IMR-90 (cell line): ENCODE results near the gene DNAJB8. TPM values are rescaled to one million over a fixed set of nuclear protein-coding genes. Genes with fewer than 3 reads are reported as not detected.

ENCODE experiments used
- ATAC-seq: fragments of 200-7000 bp; cut with Tn5 transposase; 2 replicates; pipeline ENCODE4 v1.9.1; 2020; ENCODE audit warnings: low read depth, mild to moderate bottlenecking, moderate library complexity
- BruUV-seq: library from RNA; stranded (reverse); fragments of 400-500 nt; replicated peaks from 2 replicates; lab custom pipeline; 2021; lab: Mats Ljungman, UMichigan
- CTCF ChIA-PET: fragments of 300-600 bp; formaldehyde crosslinking; extraction: SDS; loops from one replicate; lab custom pipeline; 2021; ENCODE audit warnings: antibody characterized with exemption; lab: Yijun Ruan, JAX
- POLR2A ChIA-PET: fragments of 300-600 bp; sonication (Branson Sonifier 250); formaldehyde crosslinking; loops from one replicate; lab custom pipeline; 2022; ENCODE audit warnings: antibody characterized with exemption; ENCODE audit not compliant: unreplicated experiment; lab: Charles Lee
- DNase-seq: peaks from one replicate; pipeline ENCODE4 v3.0.0; 2013
- H2AFZ ChIP-seq: replicated peaks from 2 replicates; pipeline ENCODE3; 2013; ENCODE audit warnings: low read length, mild to moderate bottlenecking; ENCODE audit not compliant: poor library complexity
- H2AK5ac ChIP-seq: 2 replicates; pipeline ENCODE4 v1.6.1; 2013; ENCODE audit warnings: low read depth, low read length, inconsistent platforms
- H2AK9ac ChIP-seq: replicated peaks from 2 replicates; pipeline ENCODE3; 2013; ENCODE audit warnings: mild to moderate bottlenecking, low read depth, low read length, moderate library complexity; ENCODE audit not compliant: poor library complexity
- H2BK120ac ChIP-seq: 2 replicates; pipeline ENCODE4 v1.6.1; 2013; ENCODE audit warnings: low read depth, low read length, inconsistent platforms
- H2BK15ac ChIP-seq: 3 replicates; pipeline ENCODE4 v1.6.1; 2013; ENCODE audit warnings: low read depth, low read length, inconsistent platforms
- H2BK20ac ChIP-seq: 2 replicates; pipeline ENCODE4 v1.6.1; 2013; ENCODE audit warnings: low read depth, mild to moderate bottlenecking, inconsistent platforms, low read length, moderate library complexity
- H2BK5ac ChIP-seq: 2 replicates; pipeline ENCODE4 v1.6.1; 2013; ENCODE audit warnings: mild to moderate bottlenecking, low read depth, low read length, inconsistent platforms; ENCODE audit not compliant: poor library complexity, severe bottlenecking
- H3K14ac ChIP-seq: replicated peaks from 2 replicates; pipeline ENCODE4 v1.6.1; 2013; ENCODE audit warnings: low read depth, low read length, inconsistent platforms
- H3K18ac ChIP-seq: 2 replicates; pipeline ENCODE4 v1.6.1; 2013; ENCODE audit warnings: low read depth, low read length, control low read depth
- H3K23ac ChIP-seq: 2 replicates; pipeline ENCODE4 v1.6.1; 2013; ENCODE audit warnings: low read depth, low read length, inconsistent platforms
- H3K27ac ChIP-seq: 2 replicates; pipeline ENCODE4 v1.5.1; 2013; ENCODE audit warnings: mild to moderate bottlenecking, control low read depth, low read length; ENCODE audit not compliant: insufficient read depth
- H3K27me3 ChIP-seq: 2 replicates; pipeline ENCODE4 v1.6.1; 2013; ENCODE audit warnings: low read length; ENCODE audit not compliant: control insufficient read depth, insufficient read depth
- H3K36me3 ChIP-seq: 2 replicates; pipeline ENCODE4 v1.6.1; 2013; ENCODE audit warnings: low read length, mixed read lengths; ENCODE audit not compliant: control insufficient read depth, insufficient read depth
- H3K4ac ChIP-seq: 2 replicates; pipeline ENCODE4 v1.6.1; 2013; ENCODE audit warnings: low read depth, low read length, inconsistent platforms
- H3K4me1 ChIP-seq: 2 replicates; pipeline ENCODE4 v1.6.1; 2013; ENCODE audit warnings: low read length, mixed read lengths; ENCODE audit not compliant: control insufficient read depth, insufficient read depth
- H3K4me2 ChIP-seq: 2 replicates; pipeline ENCODE4 v1.6.1; 2013; ENCODE audit warnings: low read depth, mild to moderate bottlenecking, control low read depth, low read length, moderate library complexity
- H3K4me3 ChIP-seq: 2 replicates; pipeline ENCODE4 v1.5.1; 2013; ENCODE audit warnings: low read depth, mild to moderate bottlenecking, control low read depth, low read length, moderate library complexity; ENCODE audit not compliant: insufficient read depth
- H3K56ac ChIP-seq: 2 replicates; pipeline ENCODE4 v1.6.1; 2013; ENCODE audit warnings: low read length, inconsistent platforms; ENCODE audit not compliant: insufficient read depth; ENCODE audit errors: extremely low read depth
- H3K79me1 ChIP-seq, 2 experiments: 2 replicates each; pipeline ENCODE4 v1.6.1; 2013; ENCODE audit warnings: low read length in 2 of 2, inconsistent platforms in 1 of 2, low read depth in 1 of 2
- H3K9ac ChIP-seq: 2 replicates; pipeline ENCODE4 v1.6.1; 2013; ENCODE audit warnings: low read depth, low read length, control low read depth
- H3K9me1 ChIP-seq: 2 replicates; pipeline ENCODE4 v1.6.1; 2013; ENCODE audit warnings: low read length, inconsistent platforms; ENCODE audit not compliant: insufficient read depth
- H3K9me3 ChIP-seq: 2 replicates; pipeline ENCODE4 v1.6.1; 2013; ENCODE audit warnings: low read length; ENCODE audit not compliant: control insufficient read depth, insufficient read depth
- H4K20me1 ChIP-seq: 2 replicates; pipeline ENCODE4 v1.6.1; 2013; ENCODE audit warnings: low read length, inconsistent platforms; ENCODE audit not compliant: insufficient read depth
- H4K5ac ChIP-seq: 2 replicates; pipeline ENCODE4 v1.6.1; 2013; ENCODE audit warnings: mild to moderate bottlenecking, low read depth, low read length, control low read depth
- H4K8ac ChIP-seq, 2 experiments: 2 replicates each; pipeline ENCODE4 v1.6.1; 2013; ENCODE audit warnings: low read depth in 2 of 2, low read length in 2 of 2, control low read depth in 1 of 2, inconsistent platforms in 1 of 2
- H4K91ac ChIP-seq: 2 replicates; pipeline ENCODE4 v1.6.1; 2013; ENCODE audit warnings: low read depth, low read length, inconsistent platforms; ENCODE audit not compliant: insufficient read depth
- BHLHE40 ChIP-seq: fragments of 150-350 bp; IDR thresholded peaks from 2 replicates; pipeline ENCODE4 v1.6.1; 2016; ENCODE audit warnings: mild to moderate bottlenecking, low read depth, low read length
- CEBPB ChIP-seq: IDR thresholded peaks from 2 replicates; pipeline ENCODE4 v1.6.1; 2012; ENCODE audit warnings: low read depth, low read length, improper control_type of control experiment
- CHD1 ChIP-seq: IDR thresholded peaks from 2 replicates; pipeline ENCODE4 v1.6.1; 2012; ENCODE audit warnings: low read depth, low read length, improper control_type of control experiment
- CTCF ChIP-seq: conservative IDR thresholded peaks from 2 replicates; pipeline ENCODE4 v1.5.1; 2012; ENCODE audit warnings: mild to moderate bottlenecking, low read depth, low read length, improper control_type of control experiment
- ELK1 ChIP-seq: fragments of 150-350 bp; IDR thresholded peaks from 2 replicates; pipeline ENCODE4 v1.6.1; 2016; ENCODE audit warnings: low read depth, mild to moderate bottlenecking, low read length, moderate library complexity, borderline replicate concordance
- FOS ChIP-seq: fragments of 150-350 bp; IDR thresholded peaks from 2 replicates; pipeline ENCODE4 v1.6.1; 2016; ENCODE audit warnings: low read depth, low read length
- MAFK ChIP-seq: IDR thresholded peaks from 2 replicates; pipeline ENCODE4 v1.6.1; 2012; ENCODE audit warnings: low read depth, low read length, improper control_type of control experiment
- MAZ ChIP-seq: IDR thresholded peaks from 2 replicates; pipeline ENCODE4 v1.6.1; 2012; ENCODE audit warnings: low read depth, mild to moderate bottlenecking, low read length, improper control_type of control experiment, moderate library complexity, borderline replicate concordance
- MXI1 ChIP-seq: IDR thresholded peaks from 2 replicates; pipeline ENCODE4 v1.6.1; 2012; ENCODE audit warnings: low read depth, mild to moderate bottlenecking, low read length, moderate library complexity, borderline replicate concordance
- NFE2L2 ChIP-seq: fragments of 150-350 bp; IDR thresholded peaks from 2 replicates; pipeline ENCODE4 v1.6.1; 2016; ENCODE audit warnings: low read depth, mild to moderate bottlenecking, low read length
- POLR2A ChIP-seq: IDR thresholded peaks from 2 replicates; pipeline ENCODE4 v1.6.1; 2012; ENCODE audit warnings: mild to moderate bottlenecking, low read depth, low read length
- RAD21 ChIP-seq: IDR thresholded peaks from 2 replicates; pipeline ENCODE4 v1.6.1; 2012; ENCODE audit warnings: low read length, improper control_type of control experiment
- RCOR1 ChIP-seq: IDR thresholded peaks from 2 replicates; pipeline ENCODE4 v1.6.1; 2012; ENCODE audit warnings: mild to moderate bottlenecking, low read length, improper control_type of control experiment; ENCODE audit not compliant: insufficient replicate concordance
- RFX5 ChIP-seq: IDR thresholded peaks from 2 replicates; pipeline ENCODE4 v1.8.0; 2012; ENCODE audit warnings: low read depth, mild to moderate bottlenecking, low read length, moderate library complexity
- SMC3 ChIP-seq: fragments of 150-350 bp; IDR thresholded peaks from 2 replicates; pipeline ENCODE4 v1.6.1; 2016; ENCODE audit warnings: low read depth, mild to moderate bottlenecking, antibody characterized with exemption, low read length, moderate library complexity
- USF2 ChIP-seq: fragments of 150-350 bp; IDR thresholded peaks from 2 replicates; pipeline ENCODE4 v1.6.1; 2017; ENCODE audit warnings: mild to moderate bottlenecking, antibody characterized with exemption, low read length, low read depth
- WGBS, 2 experiments: methylation state at CpG; one replicate each; pipeline versions ENCODE4 v1.1.5 to v1.1.7; 2013; ENCODE audit warnings: missing lambda C conversion rate in 2 of 2; ENCODE audit not compliant: insufficient read length in 1 of 2; ENCODE audit errors: extremely low coverage in 2 of 2; 5-methylcytosine and 5-hydroxymethylcytosine counted together
- dilution Hi-C: fragments of 300-500 bp; cut with HindIII; formaldehyde crosslinking; loops from one replicate; pipeline ENCODE4 v1.14.3; 2018; ENCODE audit warnings: low sequenced_read_pairs; ENCODE audit not compliant: unreplicated experiment
- in situ Hi-C: fragments of 300-500 bp; cut with MboI; formaldehyde crosslinking; loops from 3 replicates; pipeline ENCODE4 v1.14.3; 2019; ENCODE audit warnings: low sequenced_read_pairs, inconsistent platforms, mixed read lengths
- intact Hi-C: fragments of 100-400 bp; cut with micrococcal nuclease; formaldehyde crosslinking; loops from 2 replicates; pipeline ENCODE4 v1.10.0; 2022
- polyA plus RNA-seq, 3 experiments: library from polyadenylated mRNA; depleted of rRNA; stranded (reverse); fragments of >200 nt; gene quantifications; 2 replicates each; pipeline ENCODE4 v1.2.3, GENCODE V29; 2012; ENCODE audit warnings: low replicate concordance in 1 of 3
- total RNA-seq: library from RNA; depleted of rRNA; stranded (reverse); fragments of >200 nt; gene quantifications from 2 replicates; pipeline ENCODE4 v1.2.3, GENCODE V29; 2012

Gene DNAJB8
- total and polyA plus RNA-seq, 2 of the 4 experiments (the other 2 are of a cell fraction) = not detected

GRCh38 chr3:128423525-128424147 is 43.1 kb downstream of the DNAJB8 start:
- H3K9me1 ChIP-seq = no peaks in the 10 kb centered on the region
- BruUV-seq = no TSS peak
- DNase-seq (no peak), ATAC-seq (no peak)
- H3K4me3 ChIP-seq = no peak overlapping the region
- no peak overlapping the region for H3K18ac ChIP-seq
- H3K23ac ChIP-seq = no peak overlapping the region
- dilution Hi-C loops (no loop called here), intact Hi-C loops (no loop called here), in situ Hi-C loops (loop anchor here (5.0 kb wide), 1 partner anchor 184 kb away; no protein-coding TSS in a partner anchor)
- H3K4me1 ChIP-seq = no peaks in the 10 kb centered on the region; the same call in 1 of the 2 replicates
- no peak overlapping the region for H2BK20ac ChIP-seq
- H4K8ac ChIP-seq = no peak overlapping the region
- H2AK5ac ChIP-seq = no peak overlapping the region
- H2AFZ ChIP-seq = no peak overlapping the region
- no peak overlapping the region for H3K56ac ChIP-seq
- H3K36me3 ChIP-seq = no peaks in the 10 kb centered on the region
- H3K9ac ChIP-seq = no peak overlapping the region
- peaks cover 7% of the 10 kb centered on the region for H3K9me3 ChIP-seq
- TF ChIP-seq ELK1 (no peak), CEBPB (no peak), CHD1 (no peak), POLR2A (no peak), MAFK (no peak), FOS (no peak), NFE2L2 (no peak), BHLHE40 (no peak), RFX5 (no peak), MXI1 (no peak), USF2 (no peak), RAD21 (no peak), RCOR1 (no peak), MAZ (no peak), SMC3 (no peak), CTCF (no peak)
- 100% methylated on average over 3 of the region's 7 CpGs; no CpG with 5 or more reads in 1 of the 2 experiments for WGBS, 2 experiments
- H2AK9ac ChIP-seq = no peak overlapping the region
- H3K4me2 ChIP-seq = no peak overlapping the region
- H2BK5ac ChIP-seq = no peak overlapping the region
- no peak overlapping the region for H4K91ac ChIP-seq
- no peak overlapping the region; the same call in 1 of the 2 replicates for H3K14ac ChIP-seq
- no peak overlapping the region for H4K5ac ChIP-seq
- H2BK120ac ChIP-seq = no peak overlapping the region
- no peak overlapping the region; the same call in 1 of the 2 replicates for H3K4ac ChIP-seq
- H3K27ac ChIP-seq = no peak overlapping the region
- H4K20me1 ChIP-seq = no peaks in the 10 kb centered on the region; the same call in 1 of the 2 replicates
- ChIA-PET POLR2A (no interaction called here), CTCF (no interaction called here)
- H3K27me3 ChIP-seq = peaks cover 2% of the 10 kb centered on the region; the same call in 1 of the 2 replicates
- no peaks in the 10 kb centered on the region for H3K79me1 ChIP-seq
- no peak overlapping the region for H2BK15ac ChIP-seq
